IMR-90 (cell line): Measurements from ENCODE around the gene AZU1. TPM values are rescaled to one million over a fixed set of nuclear protein-coding genes. Genes with fewer than 3 reads are reported as not detected.

ENCODE experiments used
- ATAC-seq: fragments of 200-7000 bp; cut with Tn5 transposase; 2 replicates; pipeline ENCODE4 v1.9.1; 2020; ENCODE audit warnings: low read depth, mild to moderate bottlenecking, moderate library complexity
- BruUV-seq: library from RNA; stranded (reverse); fragments of 400-500 nt; replicated peaks from 2 replicates; lab custom pipeline; 2021; lab: Mats Ljungman, UMichigan
- CTCF ChIA-PET: fragments of 300-600 bp; formaldehyde crosslinking; extraction: SDS; loops from one replicate; lab custom pipeline; 2021; ENCODE audit warnings: antibody characterized with exemption; lab: Yijun Ruan, JAX
- POLR2A ChIA-PET: fragments of 300-600 bp; sonication (Branson Sonifier 250); formaldehyde crosslinking; loops from one replicate; lab custom pipeline; 2022; ENCODE audit warnings: antibody characterized with exemption; ENCODE audit not compliant: unreplicated experiment; lab: Charles Lee
- DNase-seq: peaks from one replicate; pipeline ENCODE4 v3.0.0; 2013
- H2AFZ ChIP-seq: replicated peaks from 2 replicates; pipeline ENCODE3; 2013; ENCODE audit warnings: low read length, mild to moderate bottlenecking; ENCODE audit not compliant: poor library complexity
- H2AK5ac ChIP-seq: 2 replicates; pipeline ENCODE4 v1.6.1; 2013; ENCODE audit warnings: low read depth, low read length, inconsistent platforms
- H2AK9ac ChIP-seq: replicated peaks from 2 replicates; pipeline ENCODE3; 2013; ENCODE audit warnings: mild to moderate bottlenecking, low read depth, low read length, moderate library complexity; ENCODE audit not compliant: poor library complexity
- H2BK120ac ChIP-seq: 2 replicates; pipeline ENCODE4 v1.6.1; 2013; ENCODE audit warnings: low read depth, low read length, inconsistent platforms
- H2BK15ac ChIP-seq: 3 replicates; pipeline ENCODE4 v1.6.1; 2013; ENCODE audit warnings: low read depth, low read length, inconsistent platforms
- H2BK20ac ChIP-seq: 2 replicates; pipeline ENCODE4 v1.6.1; 2013; ENCODE audit warnings: low read depth, mild to moderate bottlenecking, inconsistent platforms, low read length, moderate library complexity
- H2BK5ac ChIP-seq: 2 replicates; pipeline ENCODE4 v1.6.1; 2013; ENCODE audit warnings: mild to moderate bottlenecking, low read depth, low read length, inconsistent platforms; ENCODE audit not compliant: poor library complexity, severe bottlenecking
- H3K14ac ChIP-seq: replicated peaks from 2 replicates; pipeline ENCODE4 v1.6.1; 2013; ENCODE audit warnings: low read depth, low read length, inconsistent platforms
- H3K18ac ChIP-seq: 2 replicates; pipeline ENCODE4 v1.6.1; 2013; ENCODE audit warnings: low read depth, low read length, control low read depth
- H3K23ac ChIP-seq: 2 replicates; pipeline ENCODE4 v1.6.1; 2013; ENCODE audit warnings: low read depth, low read length, inconsistent platforms
- H3K27ac ChIP-seq: 2 replicates; pipeline ENCODE4 v1.5.1; 2013; ENCODE audit warnings: mild to moderate bottlenecking, control low read depth, low read length; ENCODE audit not compliant: insufficient read depth
- H3K27me3 ChIP-seq: 2 replicates; pipeline ENCODE4 v1.6.1; 2013; ENCODE audit warnings: low read length; ENCODE audit not compliant: control insufficient read depth, insufficient read depth
- H3K36me3 ChIP-seq: 2 replicates; pipeline ENCODE4 v1.6.1; 2013; ENCODE audit warnings: low read length, mixed read lengths; ENCODE audit not compliant: control insufficient read depth, insufficient read depth
- H3K4ac ChIP-seq: 2 replicates; pipeline ENCODE4 v1.6.1; 2013; ENCODE audit warnings: low read depth, low read length, inconsistent platforms
- H3K4me1 ChIP-seq: 2 replicates; pipeline ENCODE4 v1.6.1; 2013; ENCODE audit warnings: low read length, mixed read lengths; ENCODE audit not compliant: control insufficient read depth, insufficient read depth
- H3K4me2 ChIP-seq: 2 replicates; pipeline ENCODE4 v1.6.1; 2013; ENCODE audit warnings: low read depth, mild to moderate bottlenecking, control low read depth, low read length, moderate library complexity
- H3K4me3 ChIP-seq: 2 replicates; pipeline ENCODE4 v1.5.1; 2013; ENCODE audit warnings: low read depth, mild to moderate bottlenecking, control low read depth, low read length, moderate library complexity; ENCODE audit not compliant: insufficient read depth
- H3K56ac ChIP-seq: 2 replicates; pipeline ENCODE4 v1.6.1; 2013; ENCODE audit warnings: low read length, inconsistent platforms; ENCODE audit not compliant: insufficient read depth; ENCODE audit errors: extremely low read depth
- H3K79me1 ChIP-seq, 2 experiments: 2 replicates each; pipeline ENCODE4 v1.6.1; 2013; ENCODE audit warnings: low read length in 2 of 2, inconsistent platforms in 1 of 2, low read depth in 1 of 2
- H3K9ac ChIP-seq: 2 replicates; pipeline ENCODE4 v1.6.1; 2013; ENCODE audit warnings: low read depth, low read length, control low read depth
- H3K9me1 ChIP-seq: 2 replicates; pipeline ENCODE4 v1.6.1; 2013; ENCODE audit warnings: low read length, inconsistent platforms; ENCODE audit not compliant: insufficient read depth
- H3K9me3 ChIP-seq: 2 replicates; pipeline ENCODE4 v1.6.1; 2013; ENCODE audit warnings: low read length; ENCODE audit not compliant: control insufficient read depth, insufficient read depth
- H4K20me1 ChIP-seq: 2 replicates; pipeline ENCODE4 v1.6.1; 2013; ENCODE audit warnings: low read length, inconsistent platforms; ENCODE audit not compliant: insufficient read depth
- H4K5ac ChIP-seq: 2 replicates; pipeline ENCODE4 v1.6.1; 2013; ENCODE audit warnings: mild to moderate bottlenecking, low read depth, low read length, control low read depth
- H4K8ac ChIP-seq, 2 experiments: 2 replicates each; pipeline ENCODE4 v1.6.1; 2013; ENCODE audit warnings: low read depth in 2 of 2, low read length in 2 of 2, control low read depth in 1 of 2, inconsistent platforms in 1 of 2
- H4K91ac ChIP-seq: 2 replicates; pipeline ENCODE4 v1.6.1; 2013; ENCODE audit warnings: low read depth, low read length, inconsistent platforms; ENCODE audit not compliant: insufficient read depth
- CEBPB ChIP-seq: IDR thresholded peaks from 2 replicates; pipeline ENCODE4 v1.6.1; 2012; ENCODE audit warnings: low read depth, low read length, improper control_type of control experiment
- MAFK ChIP-seq: IDR thresholded peaks from 2 replicates; pipeline ENCODE4 v1.6.1; 2012; ENCODE audit warnings: low read depth, low read length, improper control_type of control experiment
- MXI1 ChIP-seq: IDR thresholded peaks from 2 replicates; pipeline ENCODE4 v1.6.1; 2012; ENCODE audit warnings: low read depth, mild to moderate bottlenecking, low read length, moderate library complexity, borderline replicate concordance
- NFE2L2 ChIP-seq: fragments of 150-350 bp; IDR thresholded peaks from 2 replicates; pipeline ENCODE4 v1.6.1; 2016; ENCODE audit warnings: low read depth, mild to moderate bottlenecking, low read length
- POLR2A ChIP-seq: IDR thresholded peaks from 2 replicates; pipeline ENCODE4 v1.6.1; 2012; ENCODE audit warnings: mild to moderate bottlenecking, low read depth, low read length
- RAD21 ChIP-seq: IDR thresholded peaks from 2 replicates; pipeline ENCODE4 v1.6.1; 2012; ENCODE audit warnings: low read length, improper control_type of control experiment
- RFX5 ChIP-seq: IDR thresholded peaks from 2 replicates; pipeline ENCODE4 v1.8.0; 2012; ENCODE audit warnings: low read depth, mild to moderate bottlenecking, low read length, moderate library complexity
- SMC3 ChIP-seq: fragments of 150-350 bp; IDR thresholded peaks from 2 replicates; pipeline ENCODE4 v1.6.1; 2016; ENCODE audit warnings: low read depth, mild to moderate bottlenecking, antibody characterized with exemption, low read length, moderate library complexity
- WGBS, 2 experiments: methylation state at CpG; one replicate each; pipeline versions ENCODE4 v1.1.5 to v1.1.7; 2013; ENCODE audit warnings: missing lambda C conversion rate in 2 of 2; ENCODE audit not compliant: insufficient read length in 1 of 2; ENCODE audit errors: extremely low coverage in 2 of 2; 5-methylcytosine and 5-hydroxymethylcytosine counted together
- dilution Hi-C: fragments of 300-500 bp; cut with HindIII; formaldehyde crosslinking; loops from one replicate; pipeline ENCODE4 v1.14.3; 2018; ENCODE audit warnings: low sequenced_read_pairs; ENCODE audit not compliant: unreplicated experiment
- in situ Hi-C: fragments of 300-500 bp; cut with MboI; formaldehyde crosslinking; loops from 3 replicates; pipeline ENCODE4 v1.14.3; 2019; ENCODE audit warnings: low sequenced_read_pairs, inconsistent platforms, mixed read lengths
- intact Hi-C: fragments of 100-400 bp; cut with micrococcal nuclease; formaldehyde crosslinking; loops from 2 replicates; pipeline ENCODE4 v1.10.0; 2022
- polyA plus RNA-seq, 3 experiments: library from polyadenylated mRNA; depleted of rRNA; stranded (reverse); fragments of >200 nt; gene quantifications; 2 replicates each; pipeline ENCODE4 v1.2.3, GENCODE V29; 2012; ENCODE audit warnings: low replicate concordance in 1 of 3
- total RNA-seq: library from RNA; depleted of rRNA; stranded (reverse); fragments of >200 nt; gene quantifications from 2 replicates; pipeline ENCODE4 v1.2.3, GENCODE V29; 2012
- TF ChIP-seq, protein P1 (sequence below): fragments of 150-350 bp; IDR thresholded peaks from 2 replicates; pipeline ENCODE4 v1.6.1; 2017; ENCODE audit warnings: mild to moderate bottlenecking, antibody characterized with exemption, low read length, low read depth

AZU1 gene
- total and polyA plus RNA-seq, 2 of the 4 experiments (the other 2 are of a cell fraction): 0.12 TPM; not detected in 1

DNA sequence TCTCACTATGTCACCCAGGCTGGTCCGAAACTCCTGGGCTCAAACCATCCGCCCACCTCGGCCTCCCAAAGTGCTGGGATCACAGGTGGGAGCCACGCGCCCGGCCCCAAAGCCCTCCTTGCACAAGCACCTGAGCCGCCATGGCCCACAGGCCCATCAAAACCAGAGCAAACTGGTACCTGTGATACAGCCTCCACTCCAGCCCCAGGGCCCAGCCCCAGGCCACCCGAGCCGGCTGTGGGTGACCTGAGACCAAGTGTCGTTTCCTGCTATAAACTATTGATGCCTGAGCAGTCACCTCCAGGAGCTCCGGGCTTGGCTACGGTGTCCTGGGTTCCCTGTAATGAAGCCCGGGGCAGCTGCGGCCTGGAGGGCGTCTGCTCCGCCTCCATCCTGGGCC, 40.1 kb upstream of the AZU1 start:
- no peak overlapping the region for H3K56ac ChIP-seq
- no peak overlapping the region for H3K9ac ChIP-seq
- no peak overlapping the region for H4K5ac ChIP-seq
- H3K23ac ChIP-seq: no peak overlapping the region
- no peak overlapping the region for H2BK15ac ChIP-seq
- no peak overlapping the region for H4K8ac ChIP-seq
- no peak overlapping the region for H2AFZ ChIP-seq
- H4K91ac ChIP-seq: no peak overlapping the region
- peak overlapping the region; percentile 13 for H2AK9ac ChIP-seq
- H2BK5ac ChIP-seq: no peak overlapping the region
- no peak overlapping the region for H3K18ac ChIP-seq
- H4K20me1 ChIP-seq: no peaks in the 10 kb centered on the region
- no peak overlapping the region for H2BK120ac ChIP-seq
- no peak for ATAC-seq
- H2AK5ac ChIP-seq: no peak overlapping the region
- no peaks in the 10 kb centered on the region for H3K36me3 ChIP-seq
- no peak overlapping the region for H3K4ac ChIP-seq
- BruUV-seq: no TSS peak
- TF ChIP-seq MAFK (no peak), CEBPB (no peak), RFX5 (no peak), SMC3 (no peak), POLR2A (no peak), NFE2L2 (no peak), MXI1 (no peak), RAD21 (no peak)
- TF ChIP-seq, protein P1, sequence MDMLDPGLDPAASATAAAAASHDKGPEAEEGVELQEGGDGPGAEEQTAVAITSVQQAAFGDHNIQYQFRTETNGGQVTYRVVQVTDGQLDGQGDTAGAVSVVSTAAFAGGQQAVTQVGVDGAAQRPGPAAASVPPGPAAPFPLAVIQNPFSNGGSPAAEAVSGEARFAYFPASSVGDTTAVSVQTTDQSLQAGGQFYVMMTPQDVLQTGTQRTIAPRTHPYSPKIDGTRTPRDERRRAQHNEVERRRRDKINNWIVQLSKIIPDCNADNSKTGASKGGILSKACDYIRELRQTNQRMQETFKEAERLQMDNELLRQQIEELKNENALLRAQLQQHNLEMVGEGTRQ: no peak
- dilution Hi-C loops (no loop called here), in situ Hi-C loops (no loop called here), intact Hi-C loops (no loop called here)
- no peak overlapping the region for H2BK20ac ChIP-seq
- no peak overlapping the region for H3K4me2 ChIP-seq
- H3K9me1 ChIP-seq: no peaks in the 10 kb centered on the region; the same call in 1 of the 2 replicates
- 85% methylated on average over 9 of the region's 16 CpGs; no CpG with 5 or more reads in 1 of the 2 experiments for WGBS, 2 experiments
- ChIA-PET CTCF (no interaction called here), POLR2A (no interaction called here)
- no peaks in the 10 kb centered on the region for H3K27me3 ChIP-seq
- H3K4me3 ChIP-seq: no peak overlapping the region
- H3K27ac ChIP-seq: no peak overlapping the region
- H3K79me1 ChIP-seq: peaks cover 2 to 19% of the 10 kb centered on the region in 2 experiments; a peak in 2 of 4 replicates
- peaks cover 9% of the 10 kb centered on the region for H3K4me1 ChIP-seq
- no peaks in the 10 kb centered on the region for H3K9me3 ChIP-seq
- DNase-seq: no peak
- H3K14ac ChIP-seq: no peak overlapping the region
